ENCODE data around the gene FTSJ3.
"Not testable (repeated sequence)": the region's sequence is repeated elsewhere in the genome, so short reads cannot be mapped to it uniquely, and the experiment has no call there.

FTSJ3 gene

GRCh38 chr17:63798572-63799106, 28.8 kb downstream of the FTSJ3 start:
- Histone ChIP-seq H3K4me3 (no peak overlapping the region), H3K27ac (no peak overlapping the region), H3K9ac (ENCODE audit: insufficient read length) (no peak overlapping the region), H3K36me3 (ENCODE audit: insufficient read depth, low read length) (peaks cover 97% of the 10 kb centered on the region), H3K9me3 (ENCODE audit: low read depth, low read length) (no peaks in the 10 kb centered on the region)
- no peak for DNase-seq (ENCODE audit: low read depth, low spot score)
- TF ChIP-seq FOXP2 (optimal IDR thresholded peaks at IDR 0.05; ENCODE audit: control extremely low read depth, extremely low read length, insufficient read depth) = no peak
- TF ChIP-seq POLR2AphosphoS5 (IDR thresholded peaks at IDR 0.05; ENCODE audit: borderline replicate concordance, low read depth, low read length) = no peak
- no peak for TF ChIP-seq EZH2 (IDR thresholded peaks at IDR 0.05)

- not testable (repeated sequence) for H3K27ac ChIP-seq; H3K4me3 ChIP-seq; H3K9me3 ChIP-seq (ENCODE audit: low read depth, low read length); H3K9ac ChIP-seq (ENCODE audit: insufficient read length); DNase-seq (ENCODE audit: low read depth, low spot score)
- H3K36me3 ChIP-seq (ENCODE audit: insufficient read depth, low read length) = peaks cover 99% of the 10 kb centered on the region
These were observed 31.1 kb downstream of the FTSJ3 start for GRCh38 chr17:63796375-63796774.

GRCh38 chr17:63792055-63792729, 35.3 kb downstream of the FTSJ3 start:
- TF ChIP-seq EZH2 (IDR thresholded peaks at IDR 0.05) (no peak), POLR2AphosphoS5 (IDR thresholded peaks at IDR 0.05; ENCODE audit: borderline replicate concordance, low read depth, low read length) (no peak), FOXP2 (optimal IDR thresholded peaks at IDR 0.05; ENCODE audit: control extremely low read depth, extremely low read length, insufficient read depth) (no peak)
- Histone ChIP-seq H3K36me3 (ENCODE audit: insufficient read depth, low read length) (peaks cover 97% of the 10 kb centered on the region), H3K27ac (0 out of 2 replicates have a peak overlapping the region, but pooled peaks have one; percentile 9), H3K4me3 (no peak overlapping the region), H3K9me3 (ENCODE audit: low read depth, low read length) (no peaks in the 10 kb centered on the region), H3K9ac (ENCODE audit: insufficient read length) (no peak overlapping the region)
- no peak for DNase-seq (ENCODE audit: low read depth, low spot score)

DNA sequence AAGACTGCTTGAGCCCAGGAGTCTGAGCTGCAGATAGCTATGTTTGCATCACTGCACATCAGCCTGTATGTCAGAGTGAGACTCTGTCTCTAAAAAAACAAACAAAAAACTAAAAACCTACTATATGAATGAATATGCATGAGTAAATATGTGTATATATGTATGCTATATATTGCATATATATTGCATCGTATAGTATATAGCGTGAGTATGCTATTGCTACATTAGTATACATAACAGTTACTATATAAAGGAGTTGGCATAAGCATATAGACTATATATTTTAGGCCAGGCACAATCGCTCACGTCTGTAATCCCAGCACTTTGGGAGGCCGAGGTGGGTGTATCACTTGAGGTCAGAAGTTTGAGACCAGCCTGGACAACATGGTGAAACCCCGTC, 37.4 kb downstream of the FTSJ3 start:
- Histone ChIP-seq H3K36me3 (ENCODE audit: insufficient read depth, low read length) (peaks cover 97% of the 10 kb centered on the region), H3K27ac (peak overlapping the region; percentile 58; the same call in 1 of the 2 replicates), H3K4me3 (no peak overlapping the region), H3K9ac (ENCODE audit: insufficient read length) (no peak overlapping the region), H3K9me3 (ENCODE audit: low read depth, low read length) (no peaks in the 10 kb centered on the region)
- no peak for DNase-seq (ENCODE audit: low read depth, low spot score)
- no peak for TF ChIP-seq POLR2AphosphoS5 (IDR thresholded peaks at IDR 0.05; ENCODE audit: borderline replicate concordance, low read depth, low read length)
- no peak for TF ChIP-seq EZH2 (IDR thresholded peaks at IDR 0.05)
- no peak for TF ChIP-seq FOXP2 (optimal IDR thresholded peaks at IDR 0.05; ENCODE audit: control extremely low read depth, extremely low read length, insufficient read depth)

GRCh38 chr17:63786971-63787711, 40.3 kb downstream of the FTSJ3 start:
- peaks cover 97% of the 10 kb centered on the region for H3K36me3 ChIP-seq (ENCODE audit: insufficient read depth, low read length)
- H3K9me3 ChIP-seq (ENCODE audit: low read depth, low read length) = no peaks in the 10 kb centered on the region
- DNase-seq (ENCODE audit: low read depth, low spot score) = no peak
- H3K9ac ChIP-seq (ENCODE audit: insufficient read length) = no peak overlapping the region
- no peak overlapping the region for H3K27ac ChIP-seq
- no peak for TF ChIP-seq POLR2AphosphoS5 (IDR thresholded peaks at IDR 0.05; ENCODE audit: borderline replicate concordance, low read depth, low read length)
- TF ChIP-seq FOXP2 (optimal IDR thresholded peaks at IDR 0.05; ENCODE audit: control extremely low read depth, extremely low read length, insufficient read depth) = no peak
- no peak for TF ChIP-seq EZH2 (IDR thresholded peaks at IDR 0.05)
- no peak overlapping the region for H3K4me3 ChIP-seq

- H3K36me3 ChIP-seq (ENCODE audit: insufficient read depth, low read length) = peaks cover 89% of the 10 kb centered on the region
- no peak overlapping the region for H3K27ac ChIP-seq
- no peaks in the 10 kb centered on the region for H3K9me3 ChIP-seq (ENCODE audit: low read depth, low read length)
- no peak overlapping the region for H3K4me3 ChIP-seq
- no peak overlapping the region for H3K9ac ChIP-seq (ENCODE audit: insufficient read length)
- DNase-seq (ENCODE audit: low read depth, low spot score) = no peak
- TF ChIP-seq POLR2AphosphoS5 (IDR thresholded peaks at IDR 0.05; ENCODE audit: borderline replicate concordance, low read depth, low read length) = no peak
- no peak for TF ChIP-seq FOXP2 (optimal IDR thresholded peaks at IDR 0.05; ENCODE audit: control extremely low read depth, extremely low read length, insufficient read depth)
These were observed 41.3 kb downstream of the FTSJ3 start for GRCh38 chr17:63786117-63786516.

DNA sequence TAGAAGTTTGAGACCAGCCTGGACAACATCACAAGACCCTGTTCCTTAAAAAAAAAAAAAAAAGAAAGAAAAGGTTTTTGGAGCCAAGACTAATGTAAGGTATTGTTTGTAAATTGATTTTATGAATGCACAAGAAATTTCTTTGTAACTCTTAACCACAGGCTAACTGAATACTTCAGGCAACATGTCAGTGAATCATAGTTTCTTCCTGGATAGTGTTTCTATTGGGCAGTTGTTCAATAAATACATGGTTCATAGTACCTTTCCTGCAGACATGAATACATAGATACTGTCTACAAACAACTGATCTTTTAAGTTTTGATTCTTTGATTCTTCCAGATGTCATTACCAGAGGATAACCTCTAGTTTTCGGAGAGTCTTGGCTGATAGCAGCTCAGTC, 41.9 kb downstream of the FTSJ3 start:
- no peak for TF ChIP-seq EZH2 (IDR thresholded peaks at IDR 0.05)
- TF ChIP-seq POLR2AphosphoS5 (IDR thresholded peaks at IDR 0.05; ENCODE audit: borderline replicate concordance, low read depth, low read length) = no peak
- TF ChIP-seq FOXP2 (optimal IDR thresholded peaks at IDR 0.05; ENCODE audit: control extremely low read depth, extremely low read length, insufficient read depth) = no peak
- peaks cover 89% of the 10 kb centered on the region for H3K36me3 ChIP-seq (ENCODE audit: insufficient read depth, low read length)
- no peak for DNase-seq (ENCODE audit: low read depth, low spot score)

DNA sequence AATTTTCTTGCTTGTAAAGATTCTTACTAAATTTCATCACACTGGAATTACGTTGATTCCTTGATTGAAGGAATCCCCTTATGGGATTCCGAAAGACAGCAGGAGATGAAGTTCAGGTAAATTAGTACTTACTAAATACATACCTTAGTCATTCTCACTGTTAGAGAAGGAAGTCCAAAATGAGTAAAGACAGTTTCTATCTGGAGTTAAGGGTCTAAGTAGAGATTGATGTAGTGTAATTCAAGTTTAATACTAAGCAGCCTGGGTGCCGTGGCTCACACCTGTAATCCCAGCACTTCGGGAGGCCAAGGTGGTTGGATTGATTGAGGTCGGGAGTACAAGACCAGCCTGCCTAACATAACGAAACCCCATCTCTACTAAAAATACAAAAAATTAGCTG, 43.9 kb downstream of the FTSJ3 start:
- H3K9ac ChIP-seq (ENCODE audit: insufficient read length) = no peak overlapping the region
- H3K27ac ChIP-seq = no peak overlapping the region
- no peaks in the 10 kb centered on the region for H3K9me3 ChIP-seq (ENCODE audit: low read depth, low read length)
- H3K36me3 ChIP-seq (ENCODE audit: insufficient read depth, low read length) = peaks cover 90% of the 10 kb centered on the region
- TF ChIP-seq FOXP2 (optimal IDR thresholded peaks at IDR 0.05; ENCODE audit: control extremely low read depth, extremely low read length, insufficient read depth) = no peak
- TF ChIP-seq EZH2 (IDR thresholded peaks at IDR 0.05) = no peak
- TF ChIP-seq POLR2AphosphoS5 (IDR thresholded peaks at IDR 0.05; ENCODE audit: borderline replicate concordance, low read depth, low read length) = no peak
- no peak for DNase-seq (ENCODE audit: low read depth, low spot score)
- H3K4me3 ChIP-seq = no peak overlapping the region

More for the DNA sequence above, 41.9 kb downstream of the FTSJ3 start:
- Histone ChIP-seq H3K9me3 (ENCODE audit: low read depth, low read length) (no peaks in the 10 kb centered on the region), H3K9ac (ENCODE audit: insufficient read length) (no peak overlapping the region), H3K27ac (no peak overlapping the region), H3K4me3 (no peak overlapping the region)
